Activated naive CD4-positive, alpha-beta T cell treated with anti-CD3 and anti-CD28 coated beads for 36 hours (primary cell): ENCODE results near the gene ATP1A4. TPM values are rescaled to one million over a fixed set of nuclear protein-coding genes. Genes with fewer than 3 reads are reported as not detected.

Experiments used
- CTCF ChIA-PET: fragments of 350-600 bp; sonication (Branson Sonifier 250); formaldehyde crosslinking; loops from one replicate; lab custom pipeline; 2021; ENCODE audit warnings: antibody characterized with exemption; lab: Charles Lee
- DNase-seq: peaks from one replicate; pipeline ENCODE4 v3.0.0-alpha.2; 2020
- H3K27ac Mint-ChIP-seq: one replicate; pipeline ENCODE4 v1.8.0; 2021; ENCODE audit warnings: mild to moderate bottlenecking, mixed read lengths
- H3K27me3 Mint-ChIP-seq: one replicate; pipeline ENCODE4 v1.8.0; 2021; ENCODE audit warnings: low read depth, mixed read lengths
- H3K36me3 Mint-ChIP-seq: one replicate; pipeline ENCODE4 v1.8.0; 2021; ENCODE audit warnings: low read depth, mixed read lengths
- H3K4me1 Mint-ChIP-seq: one replicate; pipeline ENCODE4 v1.8.0; 2021; ENCODE audit warnings: low read depth, mixed read lengths
- H3K4me3 Mint-ChIP-seq: one replicate; pipeline ENCODE4 v1.8.0; 2021; ENCODE audit warnings: mild to moderate bottlenecking, moderate library complexity, mixed read lengths
- H3K9me3 Mint-ChIP-seq: one replicate; pipeline ENCODE4 v1.8.0; 2021; ENCODE audit warnings: mixed read lengths
- intact Hi-C: fragments of 100-400 bp; cut with micrococcal nuclease; formaldehyde crosslinking; loops from one replicate; pipeline ENCODE4 v1.15.1; 2023
- total RNA-seq, 2 experiments: library from RNA; stranded (reverse); gene quantifications; one replicate each; pipeline ENCODE4 v1.2.3, GENCODE V29; 2021

The ATP1A4 gene
- total RNA-seq, 2 experiments from 2014 or later: not detected

DNA sequence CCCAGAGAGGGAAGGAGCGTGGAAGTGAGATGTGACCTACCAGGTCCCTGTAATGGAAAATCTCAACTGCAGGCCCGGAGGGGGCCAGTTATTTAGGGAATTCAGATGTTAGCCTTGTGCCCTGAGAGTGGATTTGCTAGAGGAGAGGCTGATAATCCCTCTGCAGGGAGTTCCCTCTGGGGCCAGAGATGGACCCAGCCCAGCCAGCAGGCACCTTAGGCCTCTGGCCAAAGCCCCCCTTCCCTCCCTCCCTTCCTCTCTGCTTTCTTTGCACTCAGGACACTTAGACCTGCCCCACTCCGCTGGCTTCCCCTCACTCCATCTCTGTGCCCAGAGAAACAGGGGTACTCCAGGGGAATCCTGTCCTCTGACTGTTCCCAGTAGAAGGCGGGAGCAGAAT is 37.3 kb upstream of the ATP1A4 start:
- Mint-ChIP-seq H3K9me3 (no peaks in the 10 kb centered on the region), H3K4me3 (no peak overlapping the region), H3K36me3 (no peaks in the 10 kb centered on the region), H3K4me1 (peaks cover under 1% of the 10 kb centered on the region), H3K27me3 (no peaks in the 10 kb centered on the region), H3K27ac (no peak overlapping the region)
- CTCF ChIA-PET: interaction anchor here (1.2 kb wide), 1 partner anchor 13 kb away, joined by 3 read pairs; no protein-coding TSS in a partner anchor
- intact Hi-C loops: no loop called here
- no peak for DNase-seq

- no peak within 1 kb of the TSS for H3K4me3 Mint-ChIP-seq
- no peaks in the 10 kb centered on the region for H3K4me1 Mint-ChIP-seq
- intact Hi-C loops: no loop called here
- no peaks in the 10 kb centered on the region for H3K9me3 Mint-ChIP-seq
- H3K27ac Mint-ChIP-seq: no peak within 1 kb of the TSS
- H3K36me3 Mint-ChIP-seq: no peaks in the 10 kb centered on the region
- DNase-seq: no peak
- CTCF ChIA-PET: no interaction called here
- no peaks in the 10 kb centered on the region for H3K27me3 Mint-ChIP-seq
These were observed 35.7 kb upstream of the ATP1A4 start, which contains the start of gene ATP1A2 for GRCh38 chr1:160115545-160116282. TSS of gene ATP1A2 (plus strand) at chr1:160115759. CDS start at chr1:160115862, 103 bp downstream.

GRCh38 chr1:160116283-160117147 is 34.9 kb upstream of the ATP1A4 start:
- Mint-ChIP-seq H3K9me3 (no peaks in the 10 kb centered on the region), H3K27me3 (no peaks in the 10 kb centered on the region), H3K4me1 (no peaks in the 10 kb centered on the region), H3K36me3 (no peaks in the 10 kb centered on the region), H3K27ac (no peak overlapping the region), H3K4me3 (no peak overlapping the region)
- CTCF ChIA-PET: interaction anchor here (0.6 to 0.8 kb wide), 2 partner anchors 32 to 1028 kb away, joined by 3 read pairs; no protein-coding TSS in a partner anchor
- intact Hi-C loops: no loop called here
- DNase-seq: no peak

GRCh38 chr1:160117300-160117699 is 34.1 kb upstream of the ATP1A4 start:
- intact Hi-C loops: no loop called here
- H3K36me3 Mint-ChIP-seq: no peaks in the 10 kb centered on the region
- H3K27ac Mint-ChIP-seq: no peak overlapping the region
- H3K9me3 Mint-ChIP-seq: no peaks in the 10 kb centered on the region
- no peaks in the 10 kb centered on the region for H3K27me3 Mint-ChIP-seq
- CTCF ChIA-PET: interaction anchor here (0.8 to 1.4 kb wide), 3 partner anchors 16 to 259 kb away, joined by 3 to 4 read pairs (median 3); no protein-coding TSS in a partner anchor
- H3K4me1 Mint-ChIP-seq: no peaks in the 10 kb centered on the region
- H3K4me3 Mint-ChIP-seq: no peak overlapping the region
- DNase-seq: no peak

- intact Hi-C loops: no loop called here
- Mint-ChIP-seq H3K36me3 (no peaks in the 10 kb centered on the region), H3K4me3 (no peak overlapping the region), H3K9me3 (no peaks in the 10 kb centered on the region), H3K4me1 (no peaks in the 10 kb centered on the region), H3K27ac (no peak overlapping the region), H3K27me3 (no peaks in the 10 kb centered on the region)
- CTCF ChIA-PET: interaction anchor here (0.9 to 1.4 kb wide), 3 partner anchors 9 to 259 kb away, joined by 3 to 5 read pairs (median 4); no protein-coding TSS in a partner anchor
- DNase-seq: no peak
These were observed 33.7 kb upstream of the ATP1A4 start for GRCh38 chr1:160117709-160118183.

GRCh38 chr1:160118928-160119327 is 32.5 kb upstream of the ATP1A4 start:
- no peak overlapping the region for H3K4me3 Mint-ChIP-seq
- H3K36me3 Mint-ChIP-seq: no peaks in the 10 kb centered on the region
- no peaks in the 10 kb centered on the region for H3K9me3 Mint-ChIP-seq
- no peaks in the 10 kb centered on the region for H3K4me1 Mint-ChIP-seq
- H3K27ac Mint-ChIP-seq: no peak overlapping the region
- H3K27me3 Mint-ChIP-seq: no peaks in the 10 kb centered on the region
- DNase-seq: no peak
- CTCF ChIA-PET: interaction anchor here (0.9 to 1.4 kb wide), 2 partner anchors 10 to 258 kb away, joined by 4 to 5 read pairs; no protein-coding TSS in a partner anchor
- intact Hi-C loops: no loop called here

DNA sequence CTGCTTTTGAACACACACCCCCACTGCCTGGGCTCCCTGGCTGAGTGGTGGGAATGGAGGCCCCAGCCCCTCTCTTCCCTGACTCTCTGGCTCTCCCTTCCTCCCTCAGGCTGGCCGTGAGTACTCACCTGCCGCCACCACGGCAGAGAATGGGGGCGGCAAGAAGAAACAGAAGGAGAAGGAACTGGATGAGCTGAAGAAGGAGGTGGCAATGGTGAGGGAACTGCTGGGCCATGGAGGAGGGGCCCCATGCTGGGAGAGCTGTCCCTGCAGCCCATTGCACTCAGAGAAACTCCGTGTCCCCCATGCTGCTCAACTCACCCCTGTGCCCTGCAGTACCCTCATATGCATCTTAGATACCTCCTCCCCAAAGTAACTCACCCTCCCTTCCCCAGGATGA is 30.6 kb upstream of the ATP1A4 start:
- H3K9me3 Mint-ChIP-seq: no peaks in the 10 kb centered on the region
- CTCF ChIA-PET: interaction anchor here (0.6 to 0.8 kb wide), 2 partner anchors 16 to 168 kb away, joined by 3 read pairs; no protein-coding TSS in a partner anchor
- no peaks in the 10 kb centered on the region for H3K4me1 Mint-ChIP-seq
- DNase-seq: no peak
- H3K36me3 Mint-ChIP-seq: no peaks in the 10 kb centered on the region
- H3K27me3 Mint-ChIP-seq: no peaks in the 10 kb centered on the region
- H3K27ac Mint-ChIP-seq: no peak overlapping the region
- intact Hi-C loops: no loop called here
- no peak overlapping the region for H3K4me3 Mint-ChIP-seq

GRCh38 chr1:160121388-160121787 is 30.0 kb upstream of the ATP1A4 start:
- Mint-ChIP-seq H3K36me3 (no peaks in the 10 kb centered on the region), H3K27me3 (no peaks in the 10 kb centered on the region), H3K27ac (no peak overlapping the region), H3K9me3 (no peaks in the 10 kb centered on the region), H3K4me1 (no peaks in the 10 kb centered on the region), H3K4me3 (no peak overlapping the region)
- intact Hi-C loops: no loop called here
- CTCF ChIA-PET: interaction anchor here (0.6 to 0.8 kb wide), 2 partner anchors 17 to 167 kb away, joined by 3 read pairs; no protein-coding TSS in a partner anchor
- no peak for DNase-seq

DNA sequence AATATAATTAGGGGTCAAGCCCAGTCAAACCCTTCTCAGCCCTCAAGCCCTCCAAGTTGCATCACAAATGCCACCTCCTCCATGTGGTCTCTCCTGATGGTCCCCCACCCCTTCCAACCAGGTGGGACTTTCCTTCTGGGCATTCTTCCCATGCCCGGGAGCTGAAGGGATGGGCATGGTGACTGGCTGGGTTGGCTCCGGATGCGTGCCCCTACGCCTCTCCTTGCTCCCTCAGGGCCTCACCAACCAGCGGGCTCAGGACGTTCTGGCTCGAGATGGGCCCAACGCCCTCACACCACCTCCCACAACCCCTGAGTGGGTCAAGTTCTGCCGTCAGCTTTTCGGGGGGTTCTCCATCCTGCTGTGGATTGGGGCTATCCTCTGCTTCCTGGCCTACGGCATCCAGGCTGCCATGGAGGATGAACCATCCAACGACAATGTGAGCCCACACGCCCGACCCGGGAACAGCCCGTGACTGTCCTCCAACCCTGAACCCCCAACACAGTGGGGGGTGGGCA is 28.4 kb upstream of the ATP1A4 start:
- H3K27ac Mint-ChIP-seq: no peak overlapping the region
- no peaks in the 10 kb centered on the region for H3K27me3 Mint-ChIP-seq
- intact Hi-C loops: no loop called here
- no peak for DNase-seq
- no peak overlapping the region for H3K4me3 Mint-ChIP-seq
- no peaks in the 10 kb centered on the region for H3K4me1 Mint-ChIP-seq
- CTCF ChIA-PET: interaction anchor here (1.3 kb wide), 1 partner anchor 253 kb away, joined by 3 read pairs; no protein-coding TSS in a partner anchor
- no peaks in the 10 kb centered on the region for H3K36me3 Mint-ChIP-seq
- H3K9me3 Mint-ChIP-seq: no peaks in the 10 kb centered on the region

DNA sequence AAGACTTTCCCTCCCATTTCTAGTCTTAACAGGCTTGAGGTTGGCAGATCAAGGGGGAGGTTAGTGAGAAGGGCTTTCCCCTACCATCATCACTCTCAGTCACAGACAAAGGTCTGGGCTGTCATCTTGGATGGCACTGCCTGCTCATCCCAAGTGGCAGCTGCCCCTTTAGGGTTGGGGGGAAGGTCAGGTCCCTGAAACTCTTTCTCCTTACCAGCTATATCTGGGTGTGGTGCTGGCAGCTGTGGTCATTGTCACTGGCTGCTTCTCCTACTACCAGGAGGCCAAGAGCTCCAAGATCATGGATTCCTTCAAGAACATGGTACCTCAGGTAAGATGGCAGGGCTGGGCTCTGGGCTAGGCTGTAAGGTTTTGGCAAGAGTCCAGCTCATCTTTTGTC is 27.7 kb upstream of the ATP1A4 start:
- intact Hi-C loops: no loop called here
- no peak overlapping the region for H3K27ac Mint-ChIP-seq
- H3K4me1 Mint-ChIP-seq: no peaks in the 10 kb centered on the region
- no peak overlapping the region for H3K4me3 Mint-ChIP-seq
- no peak for DNase-seq
- no peaks in the 10 kb centered on the region for H3K9me3 Mint-ChIP-seq
- no peaks in the 10 kb centered on the region for H3K36me3 Mint-ChIP-seq
- no peaks in the 10 kb centered on the region for H3K27me3 Mint-ChIP-seq
- CTCF ChIA-PET: interaction anchor here (1.0 to 1.3 kb wide), 2 partner anchors 23 to 253 kb away, joined by 3 read pairs; no protein-coding TSS in a partner anchor

DNA sequence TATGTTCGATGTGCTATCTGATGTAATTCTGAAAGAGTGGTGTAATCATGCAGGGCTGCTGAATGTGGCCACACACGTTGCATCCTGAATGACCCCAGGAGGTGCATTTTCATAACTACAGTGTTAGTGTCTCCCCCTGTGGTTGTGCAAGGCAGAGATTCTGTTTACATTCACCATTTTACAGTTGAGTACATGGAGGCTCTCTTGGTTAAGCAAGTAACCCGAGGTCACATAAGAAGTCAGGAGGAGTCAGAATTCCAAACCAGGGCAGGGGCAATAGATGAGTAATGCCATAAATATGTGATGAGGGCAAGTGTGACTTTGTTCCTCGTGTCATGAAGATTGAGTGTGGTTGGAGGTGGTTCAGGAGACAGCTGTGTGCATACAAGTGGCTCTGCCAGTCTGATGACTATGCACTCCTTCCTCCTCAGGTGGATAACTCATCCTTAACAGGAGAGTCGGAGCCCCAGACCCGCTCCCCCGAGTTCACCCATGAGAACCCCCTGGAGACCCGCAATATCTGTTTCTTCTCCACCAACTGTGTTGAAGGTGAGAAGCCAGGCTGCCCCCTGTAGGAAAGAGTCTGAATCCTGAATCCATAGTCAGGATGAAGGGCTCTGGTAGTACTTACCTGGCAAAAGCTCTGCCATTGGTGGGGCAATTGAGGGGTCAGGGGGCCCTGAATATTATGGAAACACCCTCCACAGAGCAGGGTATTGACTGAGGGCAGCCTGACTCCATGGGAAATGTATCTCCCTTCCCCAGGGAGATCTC is 26.5 kb upstream of the ATP1A4 start:
- DNase-seq: no peak
- Mint-ChIP-seq H3K4me1 (no peaks in the 10 kb centered on the region), H3K27me3 (no peaks in the 10 kb centered on the region), H3K27ac (no peak overlapping the region), H3K4me3 (no peak overlapping the region), H3K9me3 (no peaks in the 10 kb centered on the region), H3K36me3 (no peaks in the 10 kb centered on the region)
- CTCF ChIA-PET: no interaction called here
- intact Hi-C loops: no loop called here
